Stimulated activated CD8-positive, alpha-beta memory T cell treated with anti-CD3 and anti-CD28 coated beads, Interleukin-2, amount 100 ng/mL, for 1 hour (primary cell): Measurements from ENCODE around the gene FOCAD.

Experiments used
- DNase-seq, 2 donors: peaks; one replicate each; pipeline ENCODE4 v3.0.0-alpha.2; 2020; ENCODE audit warnings: low read depth in 2 of 2

Gene FOCAD, protein sequence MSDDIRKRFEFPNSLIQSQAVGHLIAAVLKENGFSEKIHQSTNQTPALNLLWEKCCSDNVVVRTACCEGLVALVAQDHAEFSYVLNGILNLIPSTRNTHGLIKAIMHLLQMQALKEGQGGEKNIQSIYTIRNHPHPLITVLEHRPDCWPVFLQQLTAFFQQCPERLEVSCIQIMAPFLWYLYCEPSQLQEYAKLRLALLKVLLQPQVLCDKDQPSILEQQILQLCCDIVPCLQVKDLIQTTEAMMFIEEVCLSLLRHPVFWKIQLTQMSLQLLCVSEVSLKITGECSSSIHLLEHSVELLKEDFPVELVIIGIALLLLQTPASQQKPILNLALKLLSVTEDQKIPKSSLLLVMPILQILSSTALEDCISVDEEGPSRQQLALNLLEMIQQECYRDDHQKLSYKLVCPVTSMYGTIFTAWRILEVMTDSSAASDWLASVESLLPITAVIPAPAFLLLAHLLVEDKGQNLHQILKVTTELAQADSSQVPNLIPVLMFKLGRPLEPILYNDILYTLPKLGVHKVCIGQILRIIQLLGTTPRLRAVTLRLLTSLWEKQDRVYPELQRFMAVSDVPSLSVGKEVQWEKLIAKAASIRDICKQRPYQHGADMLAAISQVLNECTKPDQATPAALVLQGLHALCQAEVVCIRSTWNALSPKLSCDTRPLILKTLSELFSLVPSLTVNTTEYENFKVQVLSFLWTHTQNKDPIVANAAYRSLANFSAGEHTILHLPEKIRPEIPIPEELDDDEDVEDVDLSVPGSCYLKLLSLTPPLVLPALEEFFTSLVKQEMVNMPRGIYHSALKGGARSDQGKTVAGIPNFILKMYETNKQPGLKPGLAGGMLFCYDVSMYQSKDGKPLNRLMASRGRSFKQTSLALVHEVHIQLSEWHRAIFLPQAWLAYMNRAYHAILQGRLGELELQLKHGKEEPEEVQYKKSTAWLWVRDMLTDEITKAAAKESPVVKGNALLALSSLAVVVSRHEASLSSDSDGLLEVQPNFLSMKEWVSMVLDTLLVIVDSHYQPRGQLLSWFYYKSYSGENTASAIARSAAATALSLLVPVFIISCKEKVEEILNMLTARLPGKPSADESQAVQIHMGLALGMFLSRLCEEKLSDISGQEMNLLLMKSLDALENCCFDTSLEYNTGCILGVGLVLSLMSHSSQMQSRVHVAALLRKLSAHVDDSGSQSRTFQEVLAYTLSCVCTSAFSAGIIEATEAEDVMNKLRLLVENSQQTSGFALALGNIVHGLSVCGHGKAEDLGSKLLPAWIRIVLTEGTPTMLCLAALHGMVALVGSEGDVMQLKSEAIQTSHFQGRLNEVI (N-terminal part only)

DNA sequence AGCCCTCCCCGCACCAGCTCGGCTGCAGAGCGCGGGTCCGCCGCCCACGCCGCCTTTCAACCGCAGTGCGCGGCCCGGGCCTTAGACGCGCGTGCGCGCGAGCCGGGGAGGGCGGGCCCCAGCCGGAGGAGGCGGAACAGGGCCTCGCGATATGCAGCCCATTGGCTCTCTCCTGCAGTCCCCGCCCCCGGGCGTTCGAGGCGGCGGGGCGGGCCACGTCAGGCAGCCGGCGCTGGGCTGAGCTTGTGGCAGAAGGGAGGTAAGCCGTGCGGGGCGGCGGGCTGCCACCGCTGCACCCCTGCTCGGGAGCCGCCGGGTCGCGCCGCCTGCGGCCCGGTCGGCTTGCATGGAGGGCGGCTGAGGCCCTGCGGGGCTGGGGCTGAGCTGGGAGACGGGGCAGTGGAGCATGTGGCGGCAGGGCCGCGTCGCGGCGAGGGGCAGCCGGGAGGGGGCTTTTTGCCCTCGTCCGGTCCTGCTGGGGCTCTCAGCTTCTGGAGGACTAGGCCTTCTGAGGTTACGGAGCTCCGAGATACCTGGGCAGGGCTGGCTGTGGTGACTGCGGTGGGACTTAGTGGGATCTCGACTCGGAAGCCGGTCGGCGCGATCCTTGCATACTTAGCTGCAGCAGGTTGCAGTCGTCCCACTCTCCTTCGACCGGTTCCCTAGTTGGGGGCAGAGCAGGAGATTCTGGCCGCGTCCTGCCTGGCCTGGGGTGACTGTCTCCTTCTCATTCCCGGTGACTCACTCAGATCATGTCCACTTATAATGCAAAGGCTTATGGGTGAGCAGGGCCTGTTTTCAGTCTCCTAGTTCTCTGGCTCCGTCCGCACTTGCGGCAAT, at the start of gene FOCAD:
FOCAD (plus strand) TSS at position 225 of the 840 bp plus-strand sequence. CDS start 31,095 bp downstream, outside the sequence.
- peak; percentile 91 to 94 for DNase-seq

DNA sequence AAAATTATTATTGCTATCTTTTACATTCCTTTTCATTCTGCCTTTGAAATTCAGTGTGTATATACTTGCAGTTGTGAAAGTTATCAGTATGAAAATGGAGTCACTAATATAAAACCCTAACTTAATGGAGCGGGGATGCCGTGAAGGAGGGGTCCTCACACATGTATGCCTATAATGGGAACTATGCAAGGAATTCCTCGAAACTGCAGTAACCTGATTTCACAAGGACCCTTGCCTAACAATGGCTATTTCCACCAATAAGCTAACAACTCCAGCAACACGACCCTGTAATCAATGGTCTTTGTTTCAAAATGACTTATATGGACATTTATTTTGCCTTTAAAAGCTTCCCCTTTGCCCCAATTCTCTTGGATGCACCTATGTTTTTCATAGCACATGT, 49.2 kb upstream of the FOCAD start:
- DNase-seq, result no peak

DNA sequence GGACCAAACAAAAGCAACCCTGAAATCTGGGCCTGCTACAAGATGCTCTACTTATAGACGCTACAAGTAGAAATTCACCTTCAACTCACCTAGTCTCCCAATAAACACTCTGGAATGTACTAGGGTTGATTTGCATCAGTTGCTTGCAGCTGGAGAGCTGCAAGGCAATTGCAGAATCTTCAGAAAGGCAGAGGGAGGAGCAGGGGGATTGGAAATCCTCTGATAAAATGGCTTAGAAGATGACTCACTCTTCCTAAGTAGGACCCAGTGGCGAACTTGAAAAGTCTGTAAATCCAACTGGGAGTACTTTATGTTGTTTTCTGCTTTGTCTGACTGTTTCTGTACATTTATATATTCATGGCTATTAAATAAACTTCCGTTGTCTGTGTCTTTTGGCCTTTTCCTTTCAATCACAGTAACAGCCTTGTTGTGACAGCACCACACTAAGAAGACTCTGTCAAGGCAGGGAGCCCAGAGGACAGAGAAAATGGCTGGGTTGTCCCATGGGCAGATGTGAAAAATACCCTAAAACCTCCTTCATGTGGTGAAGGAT, 47.1 kb upstream of the FOCAD start:
- DNase-seq, result no peak

DNA sequence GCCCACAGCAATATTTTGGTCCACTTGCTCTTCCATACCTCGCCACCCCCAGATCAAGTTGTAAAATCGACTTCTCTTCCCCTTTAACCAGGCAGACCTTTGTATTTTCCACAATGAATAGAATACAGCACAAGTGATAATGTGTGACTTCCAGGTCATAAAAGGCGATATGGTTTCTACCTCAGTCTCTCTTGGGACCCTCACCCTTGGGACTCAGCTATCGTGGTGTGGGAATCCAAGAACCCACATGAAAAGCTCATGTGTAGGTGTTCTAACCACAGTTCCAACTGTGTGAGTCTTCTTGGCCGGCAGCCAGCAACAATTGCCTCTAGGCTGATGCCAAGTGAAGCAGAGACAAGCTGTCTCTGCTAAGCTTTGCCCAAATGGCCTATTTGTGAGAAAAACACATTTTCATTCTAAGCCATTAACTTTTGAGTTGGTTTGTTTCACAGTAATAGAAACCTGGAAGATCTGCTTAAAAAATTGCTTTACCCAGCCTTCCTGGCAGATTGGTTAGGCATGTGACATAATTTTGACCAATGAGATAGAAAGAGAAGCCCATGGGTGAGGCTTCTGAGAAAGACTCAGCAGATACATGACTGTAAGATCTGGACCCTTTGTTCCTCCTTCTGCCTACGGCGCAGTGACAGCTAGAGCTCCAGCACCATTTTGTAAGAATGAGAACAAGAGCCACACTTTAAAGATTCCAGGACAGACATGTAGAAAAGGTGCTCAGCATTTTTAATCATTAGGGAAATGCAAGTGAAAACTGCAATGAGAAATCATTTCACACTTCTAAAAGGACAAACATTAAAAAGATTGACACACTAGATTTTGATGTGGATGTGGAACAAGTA, 43.5 kb upstream of the FOCAD start:
- peak; percentile 38 to 62 for DNase-seq

GRCh38 chr9:20642045-20642444, 42.0 kb upstream of the FOCAD start:
- DNase-seq, result no peak

GRCh38 chr9:20643660-20644059, 40.4 kb upstream of the FOCAD start:
- DNase-seq, result no peak

DNA sequence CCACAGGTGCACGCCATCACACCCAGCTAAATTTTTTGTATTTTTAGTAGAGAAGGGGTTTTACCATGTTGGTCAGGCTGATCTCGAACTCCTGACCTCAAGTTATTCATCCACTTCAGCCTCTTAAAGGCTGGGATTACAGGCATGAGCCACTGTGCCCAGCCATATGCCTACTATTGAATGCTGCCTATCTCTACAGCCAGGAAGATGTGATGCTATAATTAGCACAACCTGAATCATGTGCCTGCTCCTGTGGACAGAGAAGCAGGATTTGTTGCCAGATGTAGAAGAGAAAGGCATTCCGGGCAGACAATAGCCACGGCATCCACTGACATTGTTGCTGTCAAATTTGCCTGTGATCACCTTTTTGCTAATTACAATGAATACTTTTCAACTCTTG, 37.4 kb upstream of the FOCAD start:
- no peak for DNase-seq

DNA sequence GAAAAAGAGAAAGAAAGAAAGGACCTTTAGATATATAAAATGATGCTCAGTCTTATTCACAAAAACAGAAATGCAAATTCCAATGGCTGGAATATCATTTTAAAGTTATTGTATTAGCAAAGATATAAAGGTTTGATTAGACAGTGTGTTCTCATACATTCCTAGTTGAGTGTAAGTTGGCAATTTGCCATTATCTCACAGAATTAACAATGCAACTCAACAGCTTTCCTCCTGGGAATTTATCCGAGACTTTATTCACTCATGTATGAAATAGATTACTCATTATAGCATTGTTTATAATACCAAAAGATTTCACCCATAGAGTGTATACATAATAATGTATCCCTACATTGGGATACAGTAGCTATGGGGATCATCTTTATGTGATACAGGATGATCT, 34.7 kb upstream of the FOCAD start:
- DNase-seq, result no peak

DNA sequence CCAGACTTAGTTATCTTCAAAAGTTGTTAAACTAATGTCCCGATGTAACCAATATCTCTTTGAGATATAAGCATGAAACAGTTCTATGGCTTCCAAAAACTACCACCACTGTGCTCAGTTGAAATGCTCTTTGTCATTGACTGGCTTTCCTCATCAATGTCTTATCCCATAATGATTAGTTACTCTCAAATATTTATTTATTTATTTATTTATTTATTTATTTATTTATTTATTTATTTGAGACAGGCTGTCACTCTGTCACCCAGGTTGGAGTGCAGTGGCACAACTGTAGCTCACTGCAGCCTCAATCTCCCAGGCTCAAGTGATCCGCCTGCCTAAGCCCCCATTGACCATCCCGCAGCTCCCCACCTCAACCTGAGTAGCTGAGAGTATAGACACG, 33.7 kb upstream of the FOCAD start:
- no peak for DNase-seq

GRCh38 chr9:20650750-20651299, 33.2 kb upstream of the FOCAD start:
- DNase-seq, result no peak

DNA sequence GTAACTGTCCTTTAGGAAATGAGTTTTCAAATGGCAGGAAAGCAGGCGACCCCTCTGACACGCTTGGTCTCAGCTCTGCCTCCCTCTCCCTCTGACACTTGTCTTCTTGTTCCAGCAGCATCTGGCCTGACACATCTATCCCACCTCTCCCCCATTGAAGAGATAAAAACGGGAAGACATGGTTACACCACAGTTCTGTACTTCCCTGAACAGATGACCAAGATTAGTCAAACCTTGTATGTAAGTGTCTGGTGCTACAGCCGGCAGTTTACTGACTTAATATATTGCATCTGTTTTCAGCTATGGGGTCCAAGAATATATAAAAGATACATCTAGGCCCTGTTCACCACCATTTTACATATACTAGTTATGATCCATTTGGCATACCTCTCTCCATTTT, 32.1 kb upstream of the FOCAD start:
- DNase-seq, result no peak

GRCh38 chr9:20658246-20658667, 25.8 kb upstream of the FOCAD start:
- peak in 1 of 2 donors; percentile 1 for DNase-seq

- no peak for DNase-seq
Observed at GRCh38 chr9:20658677-20659473, 25.2 kb upstream of the FOCAD start.

GRCh38 chr9:20659474-20659967, 24.5 kb upstream of the FOCAD start:
- no peak for DNase-seq

DNA sequence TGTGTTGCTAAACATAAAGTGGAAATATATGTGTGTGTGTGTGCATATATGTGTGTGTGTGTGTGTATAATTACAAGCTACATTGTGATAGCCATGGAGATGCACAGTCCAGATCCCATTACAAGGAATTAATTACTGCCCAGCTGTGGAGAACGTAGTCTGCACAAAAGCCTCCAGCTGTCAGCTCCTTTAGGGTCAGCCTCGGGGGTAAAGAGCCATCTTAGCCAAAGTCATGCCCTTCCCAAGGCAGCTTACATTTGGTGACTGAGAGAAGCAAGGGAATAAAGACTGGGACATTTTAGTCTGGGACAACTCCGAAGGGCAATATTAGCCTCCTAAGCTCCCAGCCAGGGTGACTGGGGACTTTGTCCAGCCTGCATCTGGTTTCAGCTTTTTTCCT, 21.9 kb upstream of the FOCAD start:
- DNase-seq, result no peak

DNA sequence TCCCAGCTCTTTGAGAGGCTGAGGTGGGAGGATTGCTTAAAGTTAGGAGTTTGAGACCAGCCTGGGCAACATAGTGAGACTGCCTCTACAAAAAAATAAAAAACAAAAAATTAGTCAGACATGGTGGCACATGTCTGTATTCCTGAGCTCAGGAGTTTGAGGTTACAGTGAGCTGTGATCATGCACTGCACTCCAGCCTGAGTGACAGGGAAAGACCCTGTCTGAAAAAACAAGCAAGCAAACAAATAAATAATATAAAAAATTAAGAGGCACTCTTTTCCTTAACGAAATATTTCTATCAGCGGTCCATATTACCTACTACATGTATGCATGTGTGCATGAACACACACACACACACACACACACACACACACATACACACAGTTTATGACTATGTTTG, 20.9 kb upstream of the FOCAD start:
- DNase-seq, result no peak

GRCh38 chr9:20664501-20664900, 19.6 kb upstream of the FOCAD start:
- DNase-seq, result no peak

DNA sequence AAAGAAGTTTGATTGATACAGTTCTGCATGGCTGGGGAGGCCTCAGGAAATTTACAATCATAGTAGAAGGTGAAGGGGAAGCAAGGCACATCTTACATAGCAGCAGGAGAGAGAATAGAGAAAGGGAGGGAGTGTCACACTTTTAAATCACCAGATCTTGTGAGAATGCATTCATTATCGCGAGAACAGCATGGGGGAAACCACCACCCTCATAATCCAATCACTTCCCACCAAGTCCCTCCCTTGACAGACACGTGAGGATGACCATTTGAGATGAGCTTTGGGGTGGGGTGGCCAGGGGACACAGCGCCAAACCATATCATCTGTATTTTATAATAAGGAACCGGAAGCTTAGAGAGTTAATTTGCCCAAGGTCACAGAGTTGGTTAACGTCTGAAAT, 13.7 kb upstream of the FOCAD start:
- no peak for DNase-seq
